ENCODE results near the gene TRMU.

Gene TRMU

GRCh38 chr22:46369716-46370583 lies 34.4 kb downstream of the TRMU start:
- no peak for DNase-seq (ENCODE audit: low read depth in 2 of 2)

- no peak for DNase-seq (ENCODE audit: low read depth in 2 of 2)
These were observed 35.2 kb downstream of the TRMU start for GRCh38 chr22:46370584-46371291.

- DNase-seq (ENCODE audit: low read depth in 2 of 2), result no peak
These were observed 36.2 kb downstream of the TRMU start for GRCh38 chr22:46371623-46372226.

GRCh38 chr22:46372686-46373085 lies 37.2 kb downstream of the TRMU start:
- no peak for DNase-seq (ENCODE audit: low read depth in 2 of 2)

GRCh38 chr22:46373159-46373558 lies 37.6 kb downstream of the TRMU start:
- DNase-seq (ENCODE audit: low read depth in 2 of 2), result no peak

GRCh38 chr22:46373921-46374662 lies 38.6 kb downstream of the TRMU start:
- DNase-seq (ENCODE audit: low read depth in 2 of 2), result no peak

- no peak for DNase-seq (ENCODE audit: low read depth in 2 of 2)
These were observed 39.4 kb downstream of the TRMU start for GRCh38 chr22:46374663-46375474.

- DNase-seq (ENCODE audit: low read depth in 2 of 2), result no peak
These were observed 40.6 kb downstream of the TRMU start for GRCh38 chr22:46376111-46376510.

GRCh38 chr22:46376908-46377524 lies 41.5 kb downstream of the TRMU start:
- no peak for DNase-seq (ENCODE audit: low read depth in 2 of 2)

GRCh38 chr22:46377525-46378425 lies 42.3 kb downstream of the TRMU start:
- no peak for DNase-seq (ENCODE audit: low read depth in 2 of 2)

GRCh38 chr22:46378426-46379065 lies 43.0 kb downstream of the TRMU start:
- DNase-seq (ENCODE audit: low read depth in 2 of 2), result no peak

GRCh38 chr22:46379066-46379930 lies 43.8 kb downstream of the TRMU start:
- DNase-seq (ENCODE audit: low read depth in 2 of 2), result no peak

GRCh38 chr22:46380069-46380468 lies 44.6 kb downstream of the TRMU start:
- no peak for DNase-seq (ENCODE audit: low read depth in 2 of 2)

GRCh38 chr22:46380581-46380980 lies 45.1 kb downstream of the TRMU start:
- DNase-seq (ENCODE audit: low read depth in 2 of 2), result no peak

GRCh38 chr22:46381142-46381541 lies 45.6 kb downstream of the TRMU start:
- DNase-seq (ENCODE audit: low read depth in 2 of 2), result no peak

GRCh38 chr22:46381731-46382130 lies 46.2 kb downstream of the TRMU start:
- DNase-seq (ENCODE audit: low read depth in 2 of 2), result no peak

GRCh38 chr22:46382524-46382923 lies 47.0 kb downstream of the TRMU start:
- no peak for DNase-seq (ENCODE audit: low read depth in 2 of 2)

- no peak for DNase-seq (ENCODE audit: low read depth in 2 of 2)
These were observed 50.8 kb downstream of the TRMU start for GRCh38 chr22:46386312-46386711.

All from stimulated activated CD4-positive, alpha-beta T cell treated with anti-CD3 and anti-CD28 coated beads, Interleukin-4, amount 100 ng/mL, for 48 hours (primary cell).